Heart left ventricle (tissue), 13 donors: ENCODE measurements around the gene RPS29.

Source experiments
- POLR2A ChIP-seq, 2 donors: fragments of 450-650 bp; IDR thresholded peaks; one replicate each; pipeline ENCODE4 v1.6.1; 2017; ENCODE audit warnings: antibody characterized with exemption in 2 of 2, mild to moderate bottlenecking in 2 of 2, moderate library complexity in 2 of 2
- TF ChIP-seq, protein P1 (sequence below), 12 donors: fragments of 200-600 bp; sonication (generic) in 4 of 12; IDR thresholded peaks; one replicate each; pipeline versions ENCODE4 v1.5.0 to v1.8.0; 2018 to 2022; ENCODE audit warnings: antibody characterized with exemption in 12 of 12, mild to moderate bottlenecking in 5 of 12
- donor health status: ischemic (EF 13 %, LVEDD 7.1; RV severe dilation, severe dysfunction).
- donor health status: DM: no; HTN: yes; CAD: no.
- donor health status: DM: no; HTN: no; CAD: no.
- donor health status: ischemic (EF 25% LVEDD 6.9; RV normal size, moderate dysfunction).
- donor health status: ischemic (EF 25% LVEDD 5.7; RV mildly dilated, moderate dysfunction).
- donor health status: ischemic (EF 35%, LVEDD 5.7; RV mildly dilated, moderate dysfunction).
- donor health status: nonischemic (EF 11% LVEDD 7.7; RV severe dilation, severe dysfunction).
- donor health status: DM: yes; HTN: yes; CAD: no.
- donor health status: PGD.
- donor health status: ischemic (EF 29% LVEDD 5.4; RV normal size, mild dysfunction).
- donor health status: nonischemic (EF 23%, LVEDD 6.1; RV moderate dilation, normal function).

DNA sequence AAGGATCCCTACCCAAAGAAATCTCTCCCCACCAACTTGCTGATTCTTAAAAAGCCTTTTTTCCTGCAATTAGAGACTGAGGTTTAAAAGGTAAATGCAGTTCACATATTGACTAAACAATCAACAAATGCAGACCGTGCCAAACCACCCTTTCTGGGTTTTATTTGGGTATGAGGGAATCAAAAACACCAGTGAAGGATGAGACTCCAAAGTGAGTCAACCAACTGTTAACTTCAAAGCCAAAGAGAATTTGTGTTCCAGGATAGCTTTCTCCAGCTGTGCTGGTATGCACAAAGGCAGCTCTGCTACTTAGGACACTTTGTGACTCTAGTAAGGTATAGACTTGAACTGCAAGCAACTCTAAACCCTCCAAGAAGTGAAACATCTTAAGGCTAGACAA, 39.4 kb downstream of the RPS29 start:
- TF ChIP-seq, protein P1, sequence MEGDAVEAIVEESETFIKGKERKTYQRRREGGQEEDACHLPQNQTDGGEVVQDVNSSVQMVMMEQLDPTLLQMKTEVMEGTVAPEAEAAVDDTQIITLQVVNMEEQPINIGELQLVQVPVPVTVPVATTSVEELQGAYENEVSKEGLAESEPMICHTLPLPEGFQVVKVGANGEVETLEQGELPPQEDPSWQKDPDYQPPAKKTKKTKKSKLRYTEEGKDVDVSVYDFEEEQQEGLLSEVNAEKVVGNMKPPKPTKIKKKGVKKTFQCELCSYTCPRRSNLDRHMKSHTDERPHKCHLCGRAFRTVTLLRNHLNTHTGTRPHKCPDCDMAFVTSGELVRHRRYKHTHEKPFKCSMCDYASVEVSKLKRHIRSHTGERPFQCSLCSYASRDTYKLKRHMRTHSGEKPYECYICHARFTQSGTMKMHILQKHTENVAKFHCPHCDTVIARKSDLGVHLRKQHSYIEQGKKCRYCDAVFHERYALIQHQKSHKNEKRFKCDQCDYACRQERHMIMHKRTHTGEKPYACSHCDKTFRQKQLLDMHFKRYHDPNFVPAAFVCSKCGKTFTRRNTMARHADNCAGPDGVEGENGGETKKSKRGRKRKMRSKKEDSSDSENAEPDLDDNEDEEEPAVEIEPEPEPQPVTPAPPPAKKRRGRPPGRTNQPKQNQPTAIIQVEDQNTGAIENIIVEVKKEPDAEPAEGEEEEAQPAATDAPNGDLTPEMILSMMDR (IDR thresholded peaks at IDR 0.05) = no peak
- no peak for TF ChIP-seq POLR2A (IDR thresholded peaks at IDR 0.05)
